HG02571 (cell line): Measurements from ENCODE around the gene CXCR1.
"Not testable (repeated sequence)": the region's sequence is repeated elsewhere in the genome, so short reads cannot be mapped to it uniquely, and the experiment has no call there.

Source experiments
- ATAC-seq: cut with Tn5 transposase; IDR thresholded peaks from one replicate; pipeline ENCODE4 v1.9.1; 2021; ENCODE audit warnings: mild to moderate bottlenecking, moderate library complexity; ENCODE audit not compliant: unreplicated experiment

The CXCR1 gene

DNA sequence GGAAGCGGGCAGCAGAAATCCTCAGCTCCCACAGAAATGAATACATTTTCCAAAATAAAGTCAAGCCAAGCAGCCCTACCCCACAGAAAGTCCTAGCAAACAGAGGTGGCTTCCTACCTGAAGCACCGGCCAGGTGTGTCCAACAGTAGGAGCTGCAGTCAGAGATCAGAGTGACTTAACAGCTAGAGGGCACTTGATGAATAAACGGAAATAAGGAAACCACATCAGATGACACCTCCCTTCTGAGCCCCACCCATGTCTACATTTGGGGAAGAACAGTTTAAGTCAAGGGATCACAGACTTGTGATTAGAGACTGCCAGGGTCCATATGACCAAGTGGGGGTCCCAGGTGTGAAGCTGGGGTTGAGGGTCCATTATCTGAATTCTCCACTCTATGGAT lies at the start of gene CXCR1:
TSS of gene CXCR1 (minus strand) at position 172 of the 400 bp plus-strand sequence. CDS start 1,751 bp downstream, outside the sequence.
- ATAC-seq, result no peak

DNA sequence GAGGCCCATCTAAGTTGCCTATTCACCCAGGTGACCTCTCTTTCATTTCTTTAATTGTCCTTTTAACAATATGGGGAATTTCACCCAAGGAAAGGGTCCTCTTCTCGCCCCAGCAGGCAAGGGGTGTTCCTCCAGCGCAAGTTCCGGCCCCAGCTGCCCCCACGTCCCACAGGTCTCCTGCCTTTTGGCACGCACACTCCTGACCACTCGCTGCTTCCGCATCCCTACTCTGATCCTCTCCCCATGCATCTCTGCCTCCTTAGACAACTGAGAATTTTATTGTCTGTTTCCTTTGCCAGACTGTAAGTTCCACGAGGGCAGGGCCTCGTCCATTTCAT lies 49.5 kb upstream of the CXCR1 start:
- no peak for ATAC-seq

DNA sequence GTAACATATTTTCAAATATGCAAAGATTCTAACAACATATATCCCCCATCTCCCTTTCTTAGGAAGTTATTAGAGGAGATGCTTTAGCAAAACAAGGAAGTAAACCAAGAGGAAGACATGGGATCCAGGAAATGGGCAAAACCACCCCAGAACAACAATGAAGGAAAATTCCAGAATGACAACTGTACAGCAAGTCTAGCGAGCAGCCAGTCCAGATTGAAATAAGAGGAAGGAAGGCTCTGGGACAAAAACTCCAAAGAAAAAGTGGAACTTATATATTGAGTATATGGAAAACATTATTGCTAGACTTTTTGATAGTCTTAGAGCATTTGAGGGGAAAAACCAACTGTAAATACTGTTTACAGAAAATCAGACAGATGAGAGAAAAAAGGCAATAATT lies 47.4 kb upstream of the CXCR1 start:
- ATAC-seq, result no peak

DNA sequence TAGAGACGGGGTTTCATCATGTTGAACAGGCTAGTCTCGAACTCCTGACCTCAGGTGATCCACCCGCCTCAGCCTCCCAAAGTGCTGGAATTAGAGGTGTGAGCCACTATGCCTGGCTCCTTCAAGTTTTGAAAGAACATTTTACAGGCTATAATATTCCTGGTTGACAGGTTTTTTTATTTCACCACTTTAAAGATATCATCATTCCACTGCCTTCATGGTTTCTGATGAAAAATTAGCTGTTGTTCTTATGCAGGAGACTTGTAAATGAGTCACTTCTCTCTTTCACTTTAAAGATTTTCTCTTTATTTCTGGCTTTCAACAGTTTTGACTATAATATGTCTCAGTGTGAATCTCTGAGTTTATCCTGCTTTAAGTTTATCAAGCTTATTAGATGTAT lies 42.3 kb upstream of the CXCR1 start:
- no peak for ATAC-seq

DNA sequence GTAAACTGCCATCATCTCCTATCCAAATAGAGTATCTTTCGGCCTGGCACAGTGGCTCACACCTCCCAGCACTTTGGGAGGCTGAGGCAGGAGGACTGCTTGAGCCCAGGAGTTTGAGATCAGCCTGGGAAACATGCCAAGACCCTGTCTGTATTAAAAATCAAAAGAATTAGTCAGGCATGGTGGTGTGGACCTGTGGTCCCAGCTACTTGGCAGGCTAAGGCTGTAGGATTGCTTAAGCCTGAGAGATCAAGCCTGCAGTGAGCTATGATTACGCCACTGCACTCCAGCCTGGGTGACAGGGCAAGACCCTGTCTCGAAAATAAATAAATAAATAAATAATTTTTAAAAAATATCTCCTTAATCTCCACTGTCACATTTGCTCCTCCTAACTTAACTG lies 35.5 kb upstream of the CXCR1 start:
- ATAC-seq, result no peak

DNA sequence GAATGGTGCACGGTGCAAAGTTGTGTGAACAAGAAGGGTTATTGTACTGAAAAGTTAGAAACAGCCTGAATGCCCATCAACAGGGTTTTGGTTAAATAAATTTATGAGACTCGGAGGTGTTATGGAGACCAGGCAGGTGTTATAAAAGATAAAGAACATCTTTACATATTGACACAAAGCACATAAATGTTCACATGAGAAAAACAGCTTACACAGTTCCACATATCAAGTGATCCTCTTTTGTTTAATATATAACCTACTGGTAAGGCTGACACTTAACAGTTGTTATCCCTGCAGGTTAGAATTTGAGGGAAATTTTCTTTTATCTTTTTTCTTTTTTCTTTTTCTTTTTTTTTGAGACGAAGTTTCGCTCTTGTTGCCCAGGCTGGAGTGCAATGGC lies 30.2 kb upstream of the CXCR1 start:
- no peak for ATAC-seq

DNA sequence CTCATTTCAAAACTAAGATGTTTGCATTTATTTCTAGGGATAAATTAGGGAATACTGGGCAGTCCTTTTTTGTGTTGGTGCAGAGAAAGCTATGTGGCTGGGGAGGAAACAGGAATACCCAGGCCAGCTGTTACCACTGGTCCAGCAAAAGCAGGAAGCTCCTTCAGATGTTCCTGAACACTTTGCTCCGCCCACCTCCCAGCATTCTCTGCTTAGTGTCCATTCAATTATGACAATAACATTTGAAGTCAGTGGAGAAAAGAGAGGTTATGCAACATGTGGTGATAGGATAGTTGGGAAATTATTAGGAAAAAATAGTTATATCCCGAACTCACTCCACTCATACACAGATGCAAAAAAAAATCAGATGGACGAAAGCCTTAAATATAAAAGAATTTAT lies 28.1 kb upstream of the CXCR1 start:
- ATAC-seq, result no peak

DNA sequence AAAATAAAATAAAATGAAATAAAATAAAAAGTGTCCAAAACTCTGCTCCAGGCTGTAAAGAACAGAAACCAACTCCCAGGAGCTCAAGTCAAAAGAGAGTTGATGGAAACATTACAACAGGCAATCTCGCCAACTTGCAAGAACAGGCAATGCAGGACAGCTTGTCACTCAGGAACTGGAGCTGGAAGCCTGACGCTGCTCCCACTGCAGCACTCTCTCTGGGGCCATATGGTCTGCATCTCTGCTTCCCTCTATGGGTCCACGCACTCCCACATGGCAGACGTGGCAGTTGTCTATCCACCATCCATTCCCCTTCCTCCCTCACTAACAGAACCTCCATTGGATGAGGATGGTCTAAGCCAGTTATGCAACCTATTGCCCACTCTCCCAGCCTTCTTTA lies 26.9 kb upstream of the CXCR1 start:
- ATAC-seq, result no peak

DNA sequence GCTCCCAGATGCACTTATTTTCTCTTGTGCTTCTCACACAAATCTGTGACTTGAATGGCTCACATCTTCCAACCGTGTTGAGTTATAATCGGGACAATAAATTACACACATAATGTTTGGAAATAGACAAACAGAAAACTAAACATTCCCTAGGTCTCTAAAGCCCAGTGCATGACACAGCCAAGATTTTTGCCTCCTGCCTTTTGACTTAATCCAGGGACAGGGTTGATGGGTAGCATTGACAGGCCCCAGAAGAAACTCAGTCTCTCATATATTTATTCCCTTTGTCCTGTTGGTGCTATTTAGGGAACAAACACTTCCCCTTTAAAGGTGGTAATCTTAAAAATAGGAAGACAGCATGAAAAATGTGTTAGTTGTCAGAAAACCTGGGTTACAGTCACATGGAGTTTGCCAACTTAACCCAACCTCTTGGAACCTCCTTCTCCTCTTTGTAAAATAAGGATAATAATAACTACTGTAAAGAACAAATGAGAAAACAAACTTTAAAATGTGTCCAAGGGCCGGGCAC lies 26.2 kb upstream of the CXCR1 start:
- no peak for ATAC-seq

DNA sequence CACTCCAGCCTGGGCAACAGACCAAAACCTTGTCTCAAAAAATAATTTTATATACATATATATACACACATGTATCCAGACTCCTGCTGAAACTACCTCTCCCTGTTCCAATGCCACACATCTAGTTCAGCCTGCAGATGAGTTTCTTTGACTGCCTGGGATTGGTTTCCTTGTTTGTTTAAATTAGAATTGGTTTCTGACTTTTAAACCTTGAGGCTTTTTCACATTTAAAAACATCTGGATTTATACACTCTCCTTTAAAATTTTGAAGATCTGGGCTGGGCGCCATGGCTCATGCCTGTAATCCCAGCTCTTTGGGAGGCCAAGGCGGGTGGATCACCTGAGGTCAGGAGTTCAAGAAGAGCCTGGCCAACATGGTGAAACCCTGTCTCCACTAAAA lies 21.8 kb upstream of the CXCR1 start:
- no peak for ATAC-seq

DNA sequence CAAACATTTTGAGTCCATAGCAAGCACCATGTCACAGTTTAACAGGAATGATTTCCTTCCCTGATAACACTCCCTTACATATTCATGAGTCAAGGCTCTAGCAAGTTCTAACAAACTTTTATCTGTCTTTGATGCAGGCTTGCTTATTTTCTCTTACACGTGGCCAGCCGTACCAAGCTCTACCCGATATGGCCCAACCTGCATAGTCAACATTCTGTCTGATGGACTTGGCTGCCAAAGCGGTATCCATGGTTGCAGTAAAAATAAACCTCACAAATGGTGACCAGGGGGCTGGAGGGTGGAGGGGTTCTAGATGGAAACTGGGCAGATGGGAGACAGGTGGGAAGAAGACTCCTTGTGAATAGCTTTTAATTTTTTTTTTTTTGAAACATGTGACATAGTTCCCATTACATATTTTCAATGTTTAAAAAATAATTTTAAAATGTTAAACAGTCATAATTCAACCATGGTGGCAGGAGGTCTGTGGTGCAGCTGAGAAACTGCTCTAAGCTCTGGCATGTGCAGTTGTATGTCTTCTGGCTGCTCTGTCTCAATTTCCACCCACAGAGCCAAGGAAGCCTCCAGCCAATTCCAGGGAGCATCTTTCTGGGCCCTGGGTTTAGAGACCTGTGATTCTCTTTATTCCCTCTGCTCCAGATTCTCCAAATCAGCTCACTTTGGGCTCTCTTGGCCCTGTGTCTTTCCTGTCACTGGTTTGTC lies 20.7 kb upstream of the CXCR1 start:
- no peak for ATAC-seq

DNA sequence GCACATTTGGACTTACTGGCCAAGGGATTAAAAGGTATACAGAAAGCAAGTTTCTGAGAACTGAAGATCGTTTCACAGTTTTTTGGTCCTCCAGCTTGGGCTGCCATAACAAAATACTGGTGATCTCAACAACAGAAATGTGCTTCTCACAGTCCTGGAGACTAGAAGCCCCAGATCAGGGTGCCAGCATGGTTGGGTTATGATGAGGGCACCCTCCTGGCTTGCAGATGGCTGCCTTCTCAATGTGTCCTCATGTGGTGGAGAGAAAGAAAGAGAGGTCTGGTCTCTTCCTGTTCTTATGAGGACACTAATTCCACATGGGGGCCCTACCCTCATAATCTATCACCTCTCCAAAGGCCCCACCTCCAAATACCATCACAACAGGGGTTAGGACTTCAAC lies 20.1 kb upstream of the CXCR1 start:
- no peak for ATAC-seq

DNA sequence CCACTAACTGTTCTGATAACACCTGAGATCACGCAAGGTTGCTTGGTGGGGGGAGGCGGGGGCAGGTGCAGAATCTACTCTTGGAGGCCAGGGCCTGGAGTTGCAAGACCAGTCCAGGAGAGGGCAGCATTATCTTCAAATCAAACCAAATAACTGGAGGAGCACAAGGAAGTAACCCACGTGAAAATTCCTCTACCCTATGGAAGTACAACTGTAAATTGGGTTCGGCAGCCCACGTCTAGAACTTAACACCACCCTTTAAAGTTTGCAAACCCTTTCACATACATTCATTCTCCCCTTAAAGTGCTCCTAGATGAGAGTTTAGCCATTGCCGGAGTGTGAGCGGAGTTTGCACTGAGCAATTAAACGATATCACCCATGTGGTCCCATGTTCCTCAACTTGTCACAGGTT lies 19.6 kb upstream of the CXCR1 start:
- peak; percentile 54 for ATAC-seq

DNA sequence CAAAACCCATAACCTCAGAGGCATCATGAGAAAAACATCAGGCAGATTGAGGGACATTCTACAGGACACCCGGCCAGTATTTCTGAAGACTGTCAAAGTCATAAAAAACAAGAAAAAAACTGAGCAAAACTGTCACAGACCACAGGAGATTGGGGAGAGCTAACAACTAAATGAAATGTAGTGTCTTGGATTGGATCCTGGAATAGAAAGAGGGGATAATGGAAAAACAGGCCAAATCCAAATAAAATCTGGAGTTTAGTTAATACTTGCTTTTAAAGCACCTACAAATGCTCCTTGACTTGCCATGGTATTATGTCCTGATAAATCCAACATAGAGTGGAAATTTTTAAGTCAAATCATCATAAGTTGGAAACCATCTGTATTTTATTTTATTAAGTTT lies 17.6 kb upstream of the CXCR1 start:
- no peak for ATAC-seq

DNA sequence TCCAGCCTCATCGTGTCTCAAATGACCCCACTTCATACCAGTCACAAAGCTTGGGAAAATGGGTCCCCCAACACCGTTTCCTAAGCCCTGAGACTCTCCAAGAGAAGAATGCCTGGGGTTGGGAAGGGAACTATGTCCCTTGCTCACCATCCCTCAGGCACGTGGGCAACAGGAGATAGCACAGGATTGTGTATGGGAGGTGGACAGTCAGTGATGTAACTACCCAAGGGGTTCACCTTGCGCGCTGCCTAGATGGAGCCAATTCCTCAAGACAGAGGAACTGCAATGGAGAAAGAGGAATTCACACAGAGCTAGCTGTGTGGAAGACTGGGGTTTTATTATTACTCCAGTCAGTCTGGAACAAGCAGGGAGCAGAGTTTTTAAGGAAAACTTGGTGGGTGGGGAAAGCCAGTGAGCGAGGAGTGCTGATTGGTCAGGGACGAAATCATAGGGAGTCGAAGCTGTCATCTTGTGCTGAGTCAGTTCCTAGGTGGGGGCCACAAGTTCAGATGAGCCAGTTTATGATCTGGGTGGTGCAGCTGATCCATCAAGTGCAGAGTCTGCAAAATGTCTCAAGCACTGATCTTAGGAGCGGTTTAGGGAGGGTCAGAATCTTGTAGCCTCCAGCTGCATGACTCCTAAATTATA lies 13.8 kb upstream of the CXCR1 start:
- no peak for ATAC-seq

DNA sequence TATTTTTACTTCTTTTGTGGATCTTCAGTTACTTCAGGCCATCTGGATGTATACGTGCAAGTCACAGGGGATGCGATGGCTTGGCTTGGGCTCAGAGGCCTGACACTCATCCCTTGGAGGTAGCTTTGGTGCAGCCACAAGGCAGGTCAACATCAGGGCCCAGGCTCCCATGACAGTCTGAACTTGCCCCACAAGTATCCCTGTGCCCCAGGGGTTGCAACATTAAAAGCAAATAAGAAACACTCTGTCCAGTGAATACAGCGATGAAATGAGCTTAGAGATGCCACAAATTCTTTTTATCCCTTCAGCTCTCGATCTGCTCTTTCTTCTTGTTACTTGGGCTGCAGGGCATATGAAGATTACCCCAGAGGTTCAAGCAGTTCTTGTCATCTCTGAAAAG lies 13.0 kb upstream of the CXCR1 start:
- ATAC-seq, result no peak

DNA sequence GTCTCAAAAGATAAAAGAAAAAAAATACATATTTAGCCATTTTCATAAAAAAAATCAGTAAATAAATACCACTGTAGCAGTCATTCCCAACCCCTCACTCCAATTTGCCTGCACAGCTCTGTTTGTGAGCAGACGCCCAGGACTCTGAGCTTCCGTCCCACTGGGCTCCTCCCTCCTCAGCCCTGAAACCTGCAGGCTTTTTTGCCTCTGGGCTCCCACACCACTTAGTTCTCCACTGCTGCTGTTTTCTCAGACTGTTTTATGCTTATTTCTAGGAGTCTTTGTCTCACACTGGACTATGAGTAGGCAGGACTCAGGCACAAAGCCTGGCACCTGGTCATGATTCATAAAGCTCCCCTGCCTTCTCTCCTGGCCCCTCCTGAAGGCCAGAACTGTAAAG lies 6.1 kb upstream of the CXCR1 start:
- no peak for ATAC-seq

DNA sequence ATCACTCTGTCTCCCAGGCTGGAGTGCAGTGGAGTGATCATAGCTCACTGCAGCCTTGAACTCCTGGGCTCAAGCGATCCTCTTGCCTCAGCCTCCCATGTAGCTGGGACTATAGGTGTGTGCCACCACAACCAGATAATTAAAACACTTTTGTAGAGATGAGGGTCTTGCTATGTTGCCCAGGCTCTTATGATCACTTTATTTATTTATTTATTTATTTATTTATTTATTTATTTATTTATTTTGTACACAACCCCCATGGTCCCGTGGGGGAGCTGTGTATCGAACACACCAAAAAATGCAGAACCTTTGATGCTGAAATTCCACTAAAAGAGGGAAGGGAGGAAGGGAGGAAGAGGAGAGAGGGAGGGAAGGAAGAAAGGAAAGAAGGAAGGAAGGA lies 5.0 kb upstream of the CXCR1 start:
- not testable (repeated sequence) for ATAC-seq

DNA sequence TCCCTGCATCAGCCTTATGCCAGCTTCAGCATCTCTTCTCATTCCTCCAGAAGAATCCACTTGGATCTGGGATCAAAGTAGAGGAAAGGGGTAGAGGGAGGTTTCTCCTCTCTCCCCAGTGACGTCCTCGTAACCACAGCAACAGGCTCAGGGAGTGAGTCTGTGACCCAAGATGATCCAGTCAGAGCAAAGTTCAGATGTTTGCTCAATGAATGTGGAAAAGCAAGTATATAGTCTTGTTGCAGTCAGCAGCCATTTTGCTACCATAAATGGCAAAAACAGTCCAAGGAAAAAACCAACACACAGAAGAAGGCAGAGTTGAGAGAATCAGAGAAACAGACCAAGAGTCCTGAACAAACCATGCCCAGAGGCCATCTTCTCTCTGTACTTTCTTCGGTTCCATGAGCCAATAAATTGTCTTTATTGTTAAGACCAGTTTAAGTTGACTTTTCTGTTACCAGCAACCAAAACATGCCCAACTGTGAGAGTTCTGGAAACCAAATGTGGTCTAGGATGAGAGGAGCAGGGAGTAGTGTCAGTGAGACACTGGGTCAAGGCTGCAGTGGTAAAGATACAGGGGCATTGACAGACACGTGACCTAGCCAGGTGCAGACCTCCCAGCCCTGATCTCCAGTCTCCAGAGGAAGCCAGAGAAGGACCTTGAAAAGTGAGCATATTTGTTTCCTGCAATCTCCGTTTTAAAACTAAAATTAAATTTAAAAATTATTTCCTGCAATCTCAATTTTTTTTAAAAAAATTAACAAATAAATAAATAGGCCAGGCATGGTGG lies 3.2 kb upstream of the CXCR1 start:
- no peak for ATAC-seq

DNA sequence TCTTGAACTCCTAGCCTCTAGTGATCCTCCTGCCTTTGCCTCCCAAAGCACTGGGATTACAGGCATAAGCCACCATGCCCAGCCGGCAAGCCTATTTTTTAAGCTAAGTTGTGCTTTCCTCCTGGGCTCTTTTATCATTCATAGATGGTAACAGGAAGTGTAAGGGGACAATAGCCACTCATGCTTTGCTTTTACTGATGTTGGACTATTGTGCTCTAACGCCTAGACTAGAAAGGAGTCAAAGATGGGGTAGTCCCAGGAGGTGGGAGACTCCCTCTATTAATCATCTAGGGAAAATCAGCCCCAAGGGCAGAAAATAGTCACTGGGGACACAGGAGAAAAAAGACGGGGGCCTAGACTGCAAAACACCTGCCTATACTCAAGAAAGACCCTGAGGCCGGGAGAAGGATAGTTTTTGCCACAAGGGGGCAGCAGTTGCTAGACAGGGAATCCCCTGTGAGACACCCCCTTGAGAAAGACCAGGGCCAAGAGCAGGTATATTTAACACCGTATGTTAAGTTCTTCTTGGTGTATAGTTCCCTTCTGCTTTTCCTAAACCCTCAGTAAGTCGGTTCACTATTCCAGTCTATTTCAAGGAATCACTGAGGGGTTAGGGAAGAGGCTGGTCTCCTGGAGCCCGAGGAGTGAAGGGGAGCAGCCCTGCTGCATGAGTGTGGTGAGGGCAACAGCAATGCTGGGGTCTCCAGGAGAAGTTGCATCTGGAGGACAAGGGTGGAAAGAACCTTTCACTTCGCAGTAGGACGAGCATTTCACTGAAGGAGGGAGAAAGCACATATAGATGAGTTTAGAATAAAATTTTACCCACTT lies 2.1 kb upstream of the CXCR1 start:
- ATAC-seq, result no peak

DNA sequence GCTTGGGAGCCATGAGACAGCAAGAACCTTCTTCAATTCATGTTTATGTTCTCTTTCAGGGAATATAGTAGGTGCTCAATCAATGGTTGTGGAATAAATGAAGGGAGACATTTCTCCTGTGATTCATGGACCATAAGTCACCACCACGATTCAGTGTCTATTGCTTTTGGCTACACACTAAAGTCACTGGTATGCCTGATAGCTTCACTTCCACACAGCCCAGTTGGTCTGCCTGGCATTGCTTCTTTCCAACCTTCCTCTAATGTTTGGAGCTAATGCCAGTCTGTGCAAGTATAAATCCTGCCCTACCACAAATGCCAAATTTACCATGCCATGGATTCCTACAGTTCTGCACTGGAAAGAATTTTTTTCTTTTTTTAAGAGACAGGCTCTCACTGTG lies 1.3 kb upstream of the CXCR1 start:
- ATAC-seq, result no peak
